GM21360 (cell line): ENCODE results near the gene MEF2D.
A peak's percentile ranks its signal among the peaks of the same experiment; 100 is the strongest.

Experiments used
- ATAC-seq: cut with Tn5 transposase; IDR thresholded peaks from one replicate; pipeline ENCODE4 v1.9.1; 2021; ENCODE audit warnings: mild to moderate bottlenecking, moderate library complexity; ENCODE audit not compliant: unreplicated experiment

Gene MEF2D

GRCh38 chr1:156525071-156525501 is 24.5 kb upstream of the MEF2D start:
- ATAC-seq = no peak

DNA sequence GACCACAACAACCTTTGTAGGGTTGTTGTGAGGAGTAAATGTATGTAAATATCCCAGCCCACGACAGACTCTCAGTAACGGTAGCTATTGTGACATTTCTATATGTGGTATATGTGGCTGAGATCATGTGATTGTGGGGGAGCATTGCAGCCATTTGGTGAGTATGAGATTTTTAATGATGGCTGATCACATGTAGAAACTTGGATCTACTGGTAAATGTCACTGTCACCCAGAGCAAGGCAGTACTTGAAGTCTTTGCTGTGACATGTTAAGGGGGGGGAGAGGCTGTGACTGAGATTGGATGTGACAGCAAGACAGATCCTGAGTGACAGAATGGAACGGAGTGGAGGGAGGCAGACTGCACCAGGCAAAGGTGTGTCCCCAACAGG is 23.9 kb upstream of the MEF2D start:
- ATAC-seq = no peak

DNA sequence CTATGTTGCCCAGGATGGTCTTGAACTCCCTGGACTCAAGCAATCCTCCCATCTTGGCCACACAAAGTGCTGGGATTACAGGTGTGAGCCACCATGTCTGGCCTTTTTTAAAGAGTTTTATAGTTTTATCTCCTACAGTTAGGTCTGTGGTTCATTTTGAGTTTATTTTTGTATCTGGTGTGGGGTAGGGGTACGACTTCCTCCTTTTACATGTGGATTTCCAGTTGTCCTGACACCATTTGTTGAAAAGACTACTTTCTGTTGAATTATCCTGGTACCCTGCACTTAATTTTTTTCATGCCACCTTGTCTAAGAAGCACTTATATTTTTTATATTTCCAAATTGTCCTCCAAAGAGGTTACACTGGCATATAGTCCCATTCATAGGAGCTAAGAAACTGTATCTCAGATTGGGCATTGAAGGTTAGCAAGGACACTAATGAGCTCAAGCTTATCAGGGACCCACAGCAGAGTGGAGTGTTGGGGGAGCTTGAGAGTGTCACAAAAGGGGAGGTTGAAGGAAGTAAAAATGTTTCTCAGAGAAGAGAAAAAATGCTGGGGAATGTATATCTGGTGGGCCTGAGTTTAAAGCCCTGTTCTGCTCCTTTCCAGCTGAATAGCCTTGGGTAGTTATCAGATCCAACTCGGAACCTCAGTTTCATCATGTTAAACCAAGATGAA is 23.4 kb upstream of the MEF2D start:
- no peak for ATAC-seq

- no peak for ATAC-seq
These were observed 21.9 kb upstream of the MEF2D start for GRCh38 chr1:156522443-156522970.

GRCh38 chr1:156517748-156518147 is 17.2 kb upstream of the MEF2D start:
- no peak for ATAC-seq

DNA sequence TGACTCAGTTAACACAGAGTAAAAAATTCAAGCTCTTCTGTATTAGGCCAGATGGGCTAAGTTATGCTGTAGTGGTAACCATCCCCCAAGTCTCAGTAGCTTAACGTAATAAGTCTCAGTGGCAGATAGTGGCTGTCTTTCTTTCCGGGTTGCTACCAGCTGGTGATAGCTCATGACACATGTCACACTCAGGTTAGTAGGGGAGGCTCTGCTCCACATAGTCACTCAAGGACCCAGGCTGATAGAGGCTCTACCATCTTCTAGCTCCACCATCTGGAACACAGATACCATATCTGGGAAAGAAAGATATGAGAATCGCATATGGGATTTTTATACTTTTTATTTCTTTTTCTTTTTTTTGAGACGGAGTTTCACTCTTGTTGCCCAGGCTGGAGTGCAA is 16.2 kb upstream of the MEF2D start:
- ATAC-seq = no peak

GRCh38 chr1:156515956-156516355 is 15.4 kb upstream of the MEF2D start:
- no peak for ATAC-seq

GRCh38 chr1:156513185-156513584 is 12.6 kb upstream of the MEF2D start:
- ATAC-seq = no peak

- no peak for ATAC-seq
These were observed 11.1 kb upstream of the MEF2D start for GRCh38 chr1:156511644-156512043.

GRCh38 chr1:156510709-156511108 is 10.1 kb upstream of the MEF2D start:
- no peak for ATAC-seq

DNA sequence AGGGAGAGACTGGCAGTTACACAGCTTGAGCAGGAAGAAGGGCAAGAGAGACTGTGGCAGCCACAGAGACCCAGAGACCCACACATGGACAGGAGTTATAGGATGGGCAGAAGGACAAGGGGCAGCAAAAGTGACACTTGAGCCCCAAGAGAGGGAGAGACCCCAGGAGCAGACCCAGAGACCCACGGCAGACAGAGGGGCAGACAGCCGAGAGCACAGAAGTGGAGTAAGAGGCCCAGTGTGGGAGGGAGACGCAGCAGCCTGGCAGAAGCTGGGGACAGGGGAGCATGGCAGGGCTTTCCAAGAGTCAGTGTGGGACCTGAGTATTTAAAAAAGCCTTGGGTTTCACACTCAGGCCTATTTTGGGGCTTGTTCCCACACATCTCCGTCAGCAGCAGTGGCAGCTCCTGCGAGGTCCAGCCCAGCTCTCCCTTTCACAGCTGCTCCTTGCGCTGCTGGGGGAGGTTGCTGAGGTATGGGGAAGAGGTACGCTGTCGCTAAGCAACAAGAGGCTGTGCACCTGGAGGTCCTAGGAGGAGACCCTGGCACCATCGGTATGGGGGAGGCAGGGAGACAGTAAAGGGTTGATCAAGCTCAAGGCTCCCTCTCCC is 9.0 kb upstream of the MEF2D start:
- no peak for ATAC-seq

- no peak for ATAC-seq
These were observed 8.3 kb upstream of the MEF2D start for GRCh38 chr1:156508955-156509234.

GRCh38 chr1:156508205-156508954 is 7.8 kb upstream of the MEF2D start:
- ATAC-seq = no peak

GRCh38 chr1:156506450-156506849 is 5.9 kb upstream of the MEF2D start:
- ATAC-seq = no peak

GRCh38 chr1:156505679-156506298 is 5.2 kb upstream of the MEF2D start:
- ATAC-seq = no peak

- peak; percentile 29 for ATAC-seq
These were observed 4.5 kb upstream of the MEF2D start for GRCh38 chr1:156504821-156505678.

GRCh38 chr1:156504438-156504813 is 3.9 kb upstream of the MEF2D start:
- no peak for ATAC-seq

- ATAC-seq = no peak
These were observed 3.3 kb upstream of the MEF2D start for GRCh38 chr1:156503698-156504437.

DNA sequence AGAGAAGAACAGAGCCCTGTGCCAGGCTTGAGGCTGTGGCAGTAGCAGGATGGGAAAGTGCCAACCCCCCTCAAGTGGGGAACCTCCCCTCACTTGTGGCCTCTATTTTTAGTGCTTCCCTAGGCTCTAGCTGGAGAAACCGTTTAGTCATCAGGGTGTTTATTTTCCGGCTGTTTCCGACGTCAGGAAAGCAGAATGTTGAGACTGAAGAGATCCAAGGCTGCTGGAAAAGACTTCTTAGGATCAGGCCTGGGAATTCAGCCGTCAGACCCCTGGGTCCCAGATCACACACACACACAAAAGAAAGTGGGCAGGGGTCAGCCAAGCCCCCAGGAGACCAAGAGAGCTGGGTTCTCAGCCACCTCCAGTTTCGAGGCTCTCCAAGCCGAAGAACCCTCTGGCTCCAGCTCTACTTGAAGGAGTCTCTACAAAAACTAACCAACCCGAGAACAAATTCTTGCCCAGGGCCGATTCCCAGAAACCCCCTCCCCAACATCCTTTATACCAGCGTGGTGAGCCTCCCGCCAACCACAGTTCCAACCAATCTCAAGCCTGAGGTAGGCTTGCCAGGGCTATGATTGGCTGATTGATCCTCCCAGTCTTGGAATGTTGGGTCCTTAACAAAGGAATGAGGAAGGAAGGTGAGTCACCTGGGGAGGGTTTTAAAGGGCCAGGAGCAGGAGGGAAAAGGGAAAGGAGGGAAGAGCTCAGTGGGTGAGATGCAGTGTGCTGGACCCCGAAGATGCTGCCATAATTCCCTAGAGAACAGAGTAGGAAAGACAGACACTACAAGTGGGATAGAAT is 2.5 kb upstream of the MEF2D start:
- no peak for ATAC-seq
